ENCODE data around the gene LGALS3BP.

Gene LGALS3BP

DNA sequence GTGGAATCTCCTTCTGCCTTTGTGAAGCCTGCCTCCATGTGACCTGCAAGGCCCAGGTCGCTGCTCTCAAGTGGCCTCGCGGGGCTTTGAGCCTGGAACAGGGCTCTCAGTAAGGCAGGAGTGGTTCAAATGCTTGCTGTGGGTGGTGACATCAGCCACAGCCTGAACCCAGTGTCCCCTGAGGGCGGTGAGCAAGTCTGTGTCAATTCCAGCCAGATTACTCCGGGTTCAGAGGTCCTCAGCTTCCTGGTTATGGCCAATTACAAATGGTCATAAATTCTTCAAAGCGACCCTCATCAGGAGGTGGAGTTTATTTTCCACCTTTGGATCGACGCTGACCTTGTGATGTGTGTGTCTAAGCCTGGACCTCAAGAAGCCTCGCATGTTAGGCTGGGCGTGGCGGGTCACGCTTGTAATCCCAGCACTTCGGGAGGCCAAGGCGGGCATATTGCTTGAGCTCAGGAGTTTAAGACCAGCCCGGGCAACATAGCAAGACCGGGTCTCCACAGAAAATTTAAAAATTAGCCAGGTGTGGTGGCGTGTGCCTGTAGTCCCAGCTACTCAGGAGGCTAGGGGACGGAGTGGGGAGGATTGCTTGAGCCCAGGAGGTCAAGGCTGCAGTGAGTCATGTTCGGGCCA lies 17.3 kb downstream of the LGALS3BP start:
- no peaks in the 10 kb centered on the region for H3K4me1 ChIP-seq (ENCODE audit: insufficient read depth, low read length)
- no peak overlapping the region for H3K4me3 ChIP-seq (ENCODE audit: low read length)
- H3K9ac ChIP-seq (ENCODE audit: low read depth, low read length) = no peak overlapping the region
- no peak overlapping the region for H3K27ac ChIP-seq (ENCODE audit: low read length)
- no peaks in the 10 kb centered on the region for H3K9me3 ChIP-seq (ENCODE audit: insufficient read depth, low read depth, low read length)
- H3K27me3 ChIP-seq (ENCODE audit: insufficient read depth, low read length) = no peaks in the 10 kb centered on the region
- no peaks in the 10 kb centered on the region for H3K36me3 ChIP-seq (ENCODE audit: insufficient read depth, low read depth, low read length)

DNA sequence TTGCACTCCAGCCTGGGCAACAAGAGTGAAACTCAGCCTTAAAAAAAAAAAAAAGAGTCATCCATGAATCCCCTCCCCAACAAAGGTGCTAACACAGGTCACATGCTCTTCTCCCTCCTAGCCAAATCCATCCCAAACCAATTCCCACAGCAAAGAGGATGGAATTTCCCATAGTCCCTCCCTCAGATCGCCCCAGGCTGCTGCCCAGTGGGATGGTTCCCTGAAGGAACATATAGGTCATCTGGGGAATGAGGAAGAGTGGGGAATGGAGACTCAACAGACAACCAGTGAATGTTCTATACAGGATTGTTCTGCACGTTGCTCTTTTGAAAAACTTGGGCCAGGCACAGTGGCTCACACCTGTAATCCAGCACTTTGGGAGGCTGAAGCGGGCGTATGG lies 18.2 kb downstream of the LGALS3BP start:
- H3K36me3 ChIP-seq (ENCODE audit: insufficient read depth, low read depth, low read length) = no peaks in the 10 kb centered on the region
- no peaks in the 10 kb centered on the region for H3K4me1 ChIP-seq (ENCODE audit: insufficient read depth, low read length)
- H3K9ac ChIP-seq (ENCODE audit: low read depth, low read length) = no peak overlapping the region
- H3K27ac ChIP-seq (ENCODE audit: low read length) = no peak overlapping the region
- H3K27me3 ChIP-seq (ENCODE audit: insufficient read depth, low read length) = no peaks in the 10 kb centered on the region
- no peaks in the 10 kb centered on the region for H3K9me3 ChIP-seq (ENCODE audit: insufficient read depth, low read depth, low read length)
- H3K4me3 ChIP-seq (ENCODE audit: low read length) = no peak overlapping the region

DNA sequence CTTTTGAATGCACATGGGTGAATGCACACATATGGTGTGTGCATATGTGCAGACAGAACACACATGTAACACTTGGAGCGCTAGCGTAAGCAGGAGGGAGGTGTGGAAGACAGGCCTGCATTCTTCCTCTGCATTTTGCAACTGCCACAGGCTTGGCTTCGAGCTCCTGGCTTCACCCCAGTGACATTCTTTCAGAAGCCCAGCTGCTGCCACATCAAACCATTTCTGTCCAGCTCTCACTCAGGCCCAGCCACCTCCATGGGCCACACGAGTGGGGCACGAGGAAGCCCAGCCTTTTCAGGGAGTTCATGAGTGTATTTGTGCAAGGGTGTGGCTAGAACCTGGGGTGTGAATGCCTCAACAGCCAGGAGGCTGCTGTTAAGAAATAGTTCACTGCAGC lies 18.8 kb downstream of the LGALS3BP start:
- no peak overlapping the region for H3K4me3 ChIP-seq (ENCODE audit: low read length)
- no peak overlapping the region for H3K9ac ChIP-seq (ENCODE audit: low read depth, low read length)
- H3K27me3 ChIP-seq (ENCODE audit: insufficient read depth, low read length) = no peaks in the 10 kb centered on the region
- H3K36me3 ChIP-seq (ENCODE audit: insufficient read depth, low read depth, low read length) = no peaks in the 10 kb centered on the region
- H3K9me3 ChIP-seq (ENCODE audit: insufficient read depth, low read depth, low read length) = no peaks in the 10 kb centered on the region
- H3K4me1 ChIP-seq (ENCODE audit: insufficient read depth, low read length) = no peaks in the 10 kb centered on the region
- H3K27ac ChIP-seq (ENCODE audit: low read length) = no peak overlapping the region

DNA sequence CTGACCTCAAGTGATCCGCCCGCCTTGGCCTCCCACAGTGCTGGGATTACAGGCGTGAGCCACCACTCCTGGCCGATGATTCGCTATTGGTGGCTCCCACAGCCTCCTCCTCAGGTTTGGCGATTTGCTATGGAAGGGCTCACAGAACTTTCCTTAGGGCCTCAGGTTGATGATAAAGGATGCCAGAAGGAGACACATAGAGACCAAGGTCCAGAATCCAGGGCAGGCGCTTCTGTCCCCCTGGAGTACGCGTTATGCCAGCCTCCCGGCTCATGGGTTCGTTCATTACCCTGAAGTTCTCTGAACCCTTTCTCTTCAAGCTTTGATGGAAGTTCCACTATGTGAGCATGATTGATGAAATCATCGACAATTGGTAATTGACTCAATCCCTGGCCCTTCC lies 19.9 kb downstream of the LGALS3BP start:
- no peaks in the 10 kb centered on the region for H3K36me3 ChIP-seq (ENCODE audit: insufficient read depth, low read depth, low read length)
- H3K9ac ChIP-seq (ENCODE audit: low read depth, low read length) = no peak overlapping the region
- H3K4me1 ChIP-seq (ENCODE audit: insufficient read depth, low read length) = no peaks in the 10 kb centered on the region
- H3K9me3 ChIP-seq (ENCODE audit: insufficient read depth, low read depth, low read length) = no peaks in the 10 kb centered on the region
- no peak overlapping the region for H3K4me3 ChIP-seq (ENCODE audit: low read length)
- H3K27me3 ChIP-seq (ENCODE audit: insufficient read depth, low read length) = no peaks in the 10 kb centered on the region
- H3K27ac ChIP-seq (ENCODE audit: low read length) = no peak overlapping the region

- no peaks in the 10 kb centered on the region for H3K27me3 ChIP-seq (ENCODE audit: insufficient read depth, low read length)
- no peak overlapping the region for H3K9ac ChIP-seq (ENCODE audit: low read depth, low read length)
- no peak overlapping the region for H3K4me3 ChIP-seq (ENCODE audit: low read length)
- no peak overlapping the region for H3K27ac ChIP-seq (ENCODE audit: low read length)
- no peaks in the 10 kb centered on the region for H3K36me3 ChIP-seq (ENCODE audit: insufficient read depth, low read depth, low read length)
- H3K9me3 ChIP-seq (ENCODE audit: insufficient read depth, low read depth, low read length) = no peaks in the 10 kb centered on the region
- H3K4me1 ChIP-seq (ENCODE audit: insufficient read depth, low read length) = no peaks in the 10 kb centered on the region
Observed at GRCh38 chr17:78958641-78959127, 21.0 kb downstream of the LGALS3BP start.

- Histone ChIP-seq H3K4me1 (ENCODE audit: insufficient read depth, low read length) (no peaks in the 10 kb centered on the region), H3K27ac (ENCODE audit: low read length) (no peak overlapping the region), H3K4me3 (ENCODE audit: low read length) (no peak overlapping the region), H3K9me3 (ENCODE audit: insufficient read depth, low read depth, low read length) (no peaks in the 10 kb centered on the region), H3K27me3 (ENCODE audit: insufficient read depth, low read length) (no peaks in the 10 kb centered on the region), H3K36me3 (ENCODE audit: insufficient read depth, low read depth, low read length) (no peaks in the 10 kb centered on the region), H3K9ac (ENCODE audit: low read depth, low read length) (no peak overlapping the region)
Observed at GRCh38 chr17:78957128-78957527, 22.6 kb downstream of the LGALS3BP start.

GRCh38 chr17:78956254-78956653 lies 23.5 kb downstream of the LGALS3BP start:
- Histone ChIP-seq H3K4me3 (ENCODE audit: low read length) (no peak overlapping the region), H3K27ac (ENCODE audit: low read length) (no peak overlapping the region), H3K27me3 (ENCODE audit: insufficient read depth, low read length) (no peaks in the 10 kb centered on the region), H3K9ac (ENCODE audit: low read depth, low read length) (no peak overlapping the region), H3K9me3 (ENCODE audit: insufficient read depth, low read depth, low read length) (0 out of 2 replicates have a peak, but pooled peaks cover 3% of the 10 kb centered on the region), H3K4me1 (ENCODE audit: insufficient read depth, low read length) (no peaks in the 10 kb centered on the region), H3K36me3 (ENCODE audit: insufficient read depth, low read depth, low read length) (no peaks in the 10 kb centered on the region)

DNA sequence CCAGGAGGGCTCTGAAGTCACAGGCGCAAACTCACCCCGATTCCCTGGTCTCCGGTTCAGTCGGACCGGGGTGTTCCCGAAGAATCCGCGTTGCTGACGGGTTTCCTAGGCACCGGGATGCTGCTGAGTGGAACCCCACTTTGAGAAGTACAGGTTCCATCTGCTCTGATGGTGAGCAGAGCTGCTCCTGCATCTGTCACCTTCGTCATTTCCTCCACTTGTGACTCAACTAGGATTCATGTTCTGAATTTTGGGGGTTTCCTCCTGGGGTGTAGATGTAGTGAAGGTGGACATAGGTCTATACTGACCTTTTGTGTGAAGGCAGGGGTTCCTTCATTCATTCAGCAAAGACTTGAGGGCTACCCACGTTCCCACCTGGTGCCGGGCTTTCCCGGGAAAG lies 25.0 kb downstream of the LGALS3BP start:
- H3K9ac ChIP-seq (ENCODE audit: low read depth, low read length) = no peak overlapping the region
- H3K4me1 ChIP-seq (ENCODE audit: insufficient read depth, low read length) = no peaks in the 10 kb centered on the region
- H3K36me3 ChIP-seq (ENCODE audit: insufficient read depth, low read depth, low read length) = no peaks in the 10 kb centered on the region
- no peak overlapping the region for H3K27ac ChIP-seq (ENCODE audit: low read length)
- H3K4me3 ChIP-seq (ENCODE audit: low read length) = no peak overlapping the region
- no peaks in the 10 kb centered on the region for H3K27me3 ChIP-seq (ENCODE audit: insufficient read depth, low read length)
- peaks cover 14% of the 10 kb centered on the region; the same call in 1 of the 2 replicates for H3K9me3 ChIP-seq (ENCODE audit: insufficient read depth, low read depth, low read length)

- Histone ChIP-seq H3K9me3 (ENCODE audit: insufficient read depth, low read depth, low read length) (peaks cover 14% of the 10 kb centered on the region; the same call in 1 of the 2 replicates), H3K4me3 (ENCODE audit: low read length) (no peak overlapping the region), H3K27me3 (ENCODE audit: insufficient read depth, low read length) (no peaks in the 10 kb centered on the region), H3K4me1 (ENCODE audit: insufficient read depth, low read length) (no peaks in the 10 kb centered on the region), H3K36me3 (ENCODE audit: insufficient read depth, low read depth, low read length) (no peaks in the 10 kb centered on the region), H3K9ac (ENCODE audit: low read depth, low read length) (no peak overlapping the region), H3K27ac (ENCODE audit: low read length) (no peak overlapping the region)
Observed at GRCh38 chr17:78953356-78954350, 26.1 kb downstream of the LGALS3BP start.

DNA sequence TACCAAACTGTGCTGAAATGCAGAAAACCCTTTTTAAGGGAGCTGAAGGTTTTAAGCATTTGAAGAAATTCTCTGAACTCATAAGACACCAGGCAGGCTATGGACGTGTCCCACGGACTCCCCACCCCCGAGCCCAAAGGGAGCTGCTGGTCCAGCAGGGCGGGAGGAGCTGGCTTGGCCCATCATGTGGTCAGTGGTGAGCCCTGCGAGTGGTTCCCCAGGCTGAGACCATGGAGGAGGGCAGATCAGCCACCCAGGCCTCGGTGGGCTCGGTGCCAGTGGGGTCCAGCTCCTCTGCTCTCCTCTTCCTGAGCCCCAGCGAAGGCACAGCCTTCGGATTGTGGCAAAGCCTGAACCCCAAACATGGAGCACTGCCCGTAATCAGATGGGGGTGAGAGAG lies 27.0 kb downstream of the LGALS3BP start:
- H3K4me1 ChIP-seq (ENCODE audit: insufficient read depth, low read length) = no peaks in the 10 kb centered on the region
- no peak overlapping the region for H3K9ac ChIP-seq (ENCODE audit: low read depth, low read length)
- no peak overlapping the region for H3K4me3 ChIP-seq (ENCODE audit: low read length)
- no peaks in the 10 kb centered on the region for H3K27me3 ChIP-seq (ENCODE audit: insufficient read depth, low read length)
- H3K9me3 ChIP-seq (ENCODE audit: insufficient read depth, low read depth, low read length) = peaks cover 14% of the 10 kb centered on the region; the same call in 1 of the 2 replicates
- H3K36me3 ChIP-seq (ENCODE audit: insufficient read depth, low read depth, low read length) = no peaks in the 10 kb centered on the region
- H3K27ac ChIP-seq (ENCODE audit: low read length) = no peak overlapping the region

- no peaks in the 10 kb centered on the region for H3K36me3 ChIP-seq (ENCODE audit: insufficient read depth, low read depth, low read length)
- H3K27me3 ChIP-seq (ENCODE audit: insufficient read depth, low read length) = no peaks in the 10 kb centered on the region
- H3K9ac ChIP-seq (ENCODE audit: low read depth, low read length) = no peak overlapping the region
- no peaks in the 10 kb centered on the region for H3K4me1 ChIP-seq (ENCODE audit: insufficient read depth, low read length)
- H3K27ac ChIP-seq (ENCODE audit: low read length) = no peak overlapping the region
- H3K4me3 ChIP-seq (ENCODE audit: low read length) = no peak overlapping the region
- peaks cover 14% of the 10 kb centered on the region; the same call in 1 of the 2 replicates for H3K9me3 ChIP-seq (ENCODE audit: insufficient read depth, low read depth, low read length)
Observed at GRCh38 chr17:78951967-78952551, 27.7 kb downstream of the LGALS3BP start.

Measured in iPS-20b (cell line).